ENCODE data around the gene PRSS16.
"Not testable (repeated sequence)": the region's sequence is repeated elsewhere in the genome, so short reads cannot be mapped to it uniquely, and the experiment has no call there.

PRSS16 gene

GRCh38 chr6:27213544-27214125 lies 33.9 kb upstream of the PRSS16 start:
- H3K36me3 ChIP-seq (ENCODE audit: insufficient read depth, low read length) = no peaks in the 10 kb centered on the region
- H3K4me3 ChIP-seq (ENCODE audit: low read length, poor library complexity, severe bottlenecking) = no peak overlapping the region
- no peak overlapping the region for H2AFZ ChIP-seq (ENCODE audit: low read length)
- H3K9me3 ChIP-seq (ENCODE audit: insufficient read depth, low read depth, low read length) = no peaks in the 10 kb centered on the region; the same call in 1 of the 2 replicates
- no peaks in the 10 kb centered on the region for H3F3A ChIP-seq (ENCODE audit: low read depth)
- H3K27me3 ChIP-seq (ENCODE audit: insufficient read depth, low read length, poor library complexity, severe bottlenecking) = no peaks in the 10 kb centered on the region
- no peaks in the 10 kb centered on the region for H3K79me2 ChIP-seq (ENCODE audit: insufficient read depth, low read length)
- no peaks in the 10 kb centered on the region for H4K20me1 ChIP-seq (ENCODE audit: insufficient read depth, low read length, poor library complexity, severe bottlenecking)
- H3K4me2 ChIP-seq (ENCODE audit: low read depth, low read length, poor library complexity, severe bottlenecking) = no peak overlapping the region
- H3K4me1 ChIP-seq (ENCODE audit: insufficient read depth, low read length, poor library complexity, severe bottlenecking) = no peaks in the 10 kb centered on the region
- no peaks in the 10 kb centered on the region for H3K9me2 ChIP-seq (replicated peaks; ENCODE audit: low read depth, low read length)
- H3K9ac ChIP-seq (ENCODE audit: low read depth, low read length, poor library complexity, severe bottlenecking) = no peak overlapping the region
- TF ChIP-seq EZH2phosphoT487 (IDR thresholded peaks at IDR 0.05; ENCODE audit: borderline replicate concordance) = no peak
- no peak for TF ChIP-seq CTCF (conservative IDR thresholded peaks at IDR 0.05; ENCODE audit: low read length)

GRCh38 chr6:27214126-27214601 lies 33.3 kb upstream of the PRSS16 start:
- Histone ChIP-seq H3F3A (ENCODE audit: low read depth) (no peaks in the 10 kb centered on the region), H3K4me1 (ENCODE audit: insufficient read depth, low read length, poor library complexity, severe bottlenecking) (no peaks in the 10 kb centered on the region), H3K79me2 (ENCODE audit: insufficient read depth, low read length) (no peaks in the 10 kb centered on the region), H3K36me3 (ENCODE audit: insufficient read depth, low read length) (no peaks in the 10 kb centered on the region), H2AFZ (ENCODE audit: low read length) (no peak overlapping the region), H4K20me1 (ENCODE audit: insufficient read depth, low read length, poor library complexity, severe bottlenecking) (no peaks in the 10 kb centered on the region), H3K4me2 (ENCODE audit: low read depth, low read length, poor library complexity, severe bottlenecking) (no peak overlapping the region), H3K27me3 (ENCODE audit: insufficient read depth, low read length, poor library complexity, severe bottlenecking) (no peaks in the 10 kb centered on the region), H3K9me3 (ENCODE audit: insufficient read depth, low read depth, low read length) (no peaks in the 10 kb centered on the region; the same call in 1 of the 2 replicates), H3K4me3 (ENCODE audit: low read length, poor library complexity, severe bottlenecking) (no peak overlapping the region), H3K9me2 (replicated peaks; ENCODE audit: low read depth, low read length) (no peaks in the 10 kb centered on the region), H3K9ac (ENCODE audit: low read depth, low read length, poor library complexity, severe bottlenecking) (no peak overlapping the region)
- TF ChIP-seq CTCF (conservative IDR thresholded peaks at IDR 0.05; ENCODE audit: low read length) = no peak
- TF ChIP-seq EZH2phosphoT487 (IDR thresholded peaks at IDR 0.05; ENCODE audit: borderline replicate concordance) = no peak

GRCh38 chr6:27216874-27217273 lies 30.6 kb upstream of the PRSS16 start:
- no peaks in the 10 kb centered on the region for H4K20me1 ChIP-seq (ENCODE audit: insufficient read depth, low read length, poor library complexity, severe bottlenecking)

GRCh38 chr6:27222971-27223370 lies 24.5 kb upstream of the PRSS16 start:
- not testable (repeated sequence) for H3K9me2 ChIP-seq (replicated peaks; ENCODE audit: low read depth, low read length); H3K27me3 ChIP-seq (ENCODE audit: insufficient read depth, low read length, poor library complexity, severe bottlenecking); H3K36me3 ChIP-seq (ENCODE audit: insufficient read depth, low read length); H3F3A ChIP-seq (ENCODE audit: low read depth); H3K4me1 ChIP-seq (ENCODE audit: insufficient read depth, low read length, poor library complexity, severe bottlenecking); H3K79me2 ChIP-seq (ENCODE audit: insufficient read depth, low read length); H4K20me1 ChIP-seq (ENCODE audit: insufficient read depth, low read length, poor library complexity, severe bottlenecking); H3K9ac ChIP-seq (ENCODE audit: low read depth, low read length, poor library complexity, severe bottlenecking); H3K4me2 ChIP-seq (ENCODE audit: low read depth, low read length, poor library complexity, severe bottlenecking); H3K4me3 ChIP-seq (ENCODE audit: low read length, poor library complexity, severe bottlenecking); H2AFZ ChIP-seq (ENCODE audit: low read length); H3K9me3 ChIP-seq (ENCODE audit: insufficient read depth, low read depth, low read length)

More at GRCh38 chr6:27216874-27217273, 30.6 kb upstream of the PRSS16 start:
- Histone ChIP-seq H3F3A (ENCODE audit: low read depth) (no peaks in the 10 kb centered on the region), H2AFZ (ENCODE audit: low read length) (no peak overlapping the region), H3K4me3 (ENCODE audit: low read length, poor library complexity, severe bottlenecking) (no peak overlapping the region), H3K9me3 (ENCODE audit: insufficient read depth, low read depth, low read length) (no peaks in the 10 kb centered on the region; the same call in 1 of the 2 replicates), H3K9me2 (replicated peaks; ENCODE audit: low read depth, low read length) (no peaks in the 10 kb centered on the region), H3K79me2 (ENCODE audit: insufficient read depth, low read length) (no peaks in the 10 kb centered on the region), H3K36me3 (ENCODE audit: insufficient read depth, low read length) (no peaks in the 10 kb centered on the region), H3K4me1 (ENCODE audit: insufficient read depth, low read length, poor library complexity, severe bottlenecking) (no peaks in the 10 kb centered on the region), H3K4me2 (ENCODE audit: low read depth, low read length, poor library complexity, severe bottlenecking) (no peak overlapping the region), H3K9ac (ENCODE audit: low read depth, low read length, poor library complexity, severe bottlenecking) (no peak overlapping the region), H3K27me3 (ENCODE audit: insufficient read depth, low read length, poor library complexity, severe bottlenecking) (no peaks in the 10 kb centered on the region)
- no peak for TF ChIP-seq EZH2phosphoT487 (IDR thresholded peaks at IDR 0.05; ENCODE audit: borderline replicate concordance)
- TF ChIP-seq CTCF (conservative IDR thresholded peaks at IDR 0.05; ENCODE audit: low read length) = no peak

Data from Loucy (cell line).